ENCODE measurements around the gene SUFU. TPM values are rescaled to one million over a fixed set of nuclear protein-coding genes. Genes with fewer than 3 reads are reported as not detected.

SUFU gene
- total RNA-seq, 1 donor from 2014 or later, result 9.9 TPM

GRCh38 chr10:102634686-102635085 is 130.9 kb downstream of the SUFU start:
- no peaks in the 10 kb centered on the region for H3K36me3 Mint-ChIP-seq (ENCODE audit: low read depth)
- peaks cover 43% of the 10 kb centered on the region for H3K4me1 Mint-ChIP-seq
- peak overlapping the region; percentile 43 for H3K27ac Mint-ChIP-seq
- intact Hi-C loops (cut with micrococcal nuclease), result no loop called here
- no peak overlapping the region for H3K4me3 Mint-ChIP-seq
- H3K27me3 Mint-ChIP-seq, result no peaks in the 10 kb centered on the region
- no peaks in the 10 kb centered on the region for H3K9me3 Mint-ChIP-seq
- DNase-seq, result no peak

- no peaks in the 10 kb centered on the region for H3K9me3 Mint-ChIP-seq
- H3K27ac Mint-ChIP-seq, result peak overlapping the region; percentile 68
- H3K36me3 Mint-ChIP-seq (ENCODE audit: low read depth), result no peaks in the 10 kb centered on the region
- DNase-seq, result peak; percentile 77
- H3K27me3 Mint-ChIP-seq, result no peaks in the 10 kb centered on the region
- peak overlapping the region; percentile 3 for H3K4me3 Mint-ChIP-seq
- H3K4me1 Mint-ChIP-seq, result peaks cover 43% of the 10 kb centered on the region
- intact Hi-C loops (cut with micrococcal nuclease), result no loop called here
These were observed 131.6 kb downstream of the SUFU start for GRCh38 chr10:102635377-102635776.

GRCh38 chr10:102639537-102639936 is 135.8 kb downstream of the SUFU start:
- no peak for DNase-seq
- Mint-ChIP-seq H3K4me3 (no peak overlapping the region), H3K27me3 (no peaks in the 10 kb centered on the region), H3K4me1 (peaks cover 25% of the 10 kb centered on the region), H3K36me3 (ENCODE audit: low read depth) (peaks cover under 1% of the 10 kb centered on the region), H3K9me3 (no peaks in the 10 kb centered on the region), H3K27ac (no peak overlapping the region)
- intact Hi-C loops (cut with micrococcal nuclease), result no loop called here

- Mint-ChIP-seq H3K27me3 (no peaks in the 10 kb centered on the region), H3K4me1 (peaks cover 15% of the 10 kb centered on the region), H3K4me3 (peak overlapping the region; percentile 92), H3K9me3 (no peaks in the 10 kb centered on the region), H3K27ac (peak overlapping the region; percentile 92), H3K36me3 (ENCODE audit: low read depth) (peaks cover 16% of the 10 kb centered on the region)
- no peak for DNase-seq
- intact Hi-C loops (cut with micrococcal nuclease), result loop anchor here (5.0 to 10.0 kb wide), 3 partner anchors 207 to 726 kb away; partner anchors contain the start of genes CUEDC2, NOLC1 and TAF5
These were observed 137.6 kb downstream of the SUFU start for GRCh38 chr10:102641402-102641801.

GRCh38 chr10:102641880-102642735 is 138.3 kb downstream of the SUFU start:
- H3K27me3 Mint-ChIP-seq, result no peaks in the 10 kb centered on the region
- H3K36me3 Mint-ChIP-seq (ENCODE audit: low read depth), result peaks cover 22% of the 10 kb centered on the region
- peak overlapping the region; percentile 92 for H3K4me3 Mint-ChIP-seq
- DNase-seq, result peak; percentile 99
- H3K4me1 Mint-ChIP-seq, result peaks cover 18% of the 10 kb centered on the region
- intact Hi-C loops (cut with micrococcal nuclease), result loop anchor here (1.0 to 10.0 kb wide), 6 partner anchors 72 to 725 kb away; partner anchors contain the start of genes ACTR1A, ARL3, CUEDC2 and NOLC1
- no peaks in the 10 kb centered on the region for H3K9me3 Mint-ChIP-seq
- peak overlapping the region; percentile 92 for H3K27ac Mint-ChIP-seq

- Mint-ChIP-seq H3K4me1 (peaks cover 25% of the 10 kb centered on the region), H3K36me3 (ENCODE audit: low read depth) (peaks cover 23% of the 10 kb centered on the region), H3K27me3 (no peaks in the 10 kb centered on the region), H3K9me3 (no peaks in the 10 kb centered on the region), H3K27ac (peak overlapping the region; percentile 92), H3K4me3 (peak overlapping the region; percentile 88)
- intact Hi-C loops (cut with micrococcal nuclease), result loop anchor here (1.0 to 10.0 kb wide), 6 partner anchors 71 to 724 kb away; partner anchors contain the start of genes ACTR1A, ARL3, CUEDC2 and NOLC1
- DNase-seq, result peak; percentile 76
These were observed 139.1 kb downstream of the SUFU start for GRCh38 chr10:102642736-102643335.

- no peaks in the 10 kb centered on the region for H3K9me3 Mint-ChIP-seq
- intact Hi-C loops (cut with micrococcal nuclease), result loop anchor here (5.0 to 10.0 kb wide), 3 partner anchors 209 to 724 kb away; partner anchors contain the start of genes CUEDC2, NOLC1 and TAF5
These were observed 139.7 kb downstream of the SUFU start for GRCh38 chr10:102643336-102644065.

GRCh38 chr10:102644066-102644645 is 140.4 kb downstream of the SUFU start, which contains the start of gene TRIM8:
Gene TRIM8 (plus strand): TSS chr10:102644479. CDS start chr10:102644618, 139 bp downstream.
- Mint-ChIP-seq H3K27ac (peak within 1 kb of the TSS; percentile 99), H3K36me3 (ENCODE audit: low read depth) (peaks cover 31% of the 10 kb centered on the region), H3K9me3 (no peaks in the 10 kb centered on the region), H3K4me1 (peaks cover 36% of the 10 kb centered on the region), H3K4me3 (peak within 1 kb of the TSS; percentile 96), H3K27me3 (no peaks in the 10 kb centered on the region)
- intact Hi-C loops (cut with micrococcal nuclease), result loop anchor here (5.0 to 10.0 kb wide), 3 partner anchors 209 to 723 kb away; partner anchors contain the start of genes CUEDC2, NOLC1 and TAF5
- peak; percentile 90 for DNase-seq

More at GRCh38 chr10:102643336-102644065, 139.7 kb downstream of the SUFU start:
- no peaks in the 10 kb centered on the region for H3K27me3 Mint-ChIP-seq
- H3K4me3 Mint-ChIP-seq, result peak overlapping the region; percentile 88
- H3K27ac Mint-ChIP-seq, result peak overlapping the region; percentile 92
- peaks cover 30% of the 10 kb centered on the region for H3K4me1 Mint-ChIP-seq
- peaks cover 28% of the 10 kb centered on the region for H3K36me3 Mint-ChIP-seq (ENCODE audit: low read depth)
- peak; percentile 80 for DNase-seq

GRCh38 chr10:102644646-102645387 is 141.0 kb downstream of the SUFU start:
- Mint-ChIP-seq H3K36me3 (ENCODE audit: low read depth) (peaks cover 32% of the 10 kb centered on the region), H3K27ac (peak overlapping the region; percentile 99), H3K27me3 (no peaks in the 10 kb centered on the region), H3K4me3 (peak overlapping the region; percentile 96), H3K4me1 (peaks cover 40% of the 10 kb centered on the region), H3K9me3 (no peaks in the 10 kb centered on the region)
- peak; percentile 93 for DNase-seq
- intact Hi-C loops (cut with micrococcal nuclease), result loop anchor here (5.0 to 10.0 kb wide), 5 partner anchors 193 to 828 kb away; partner anchors contain the start of genes C10orf95, CUEDC2, NOLC1 and OGA

- DNase-seq, result peak; percentile 83
- peaks cover 32% of the 10 kb centered on the region for H3K36me3 Mint-ChIP-seq (ENCODE audit: low read depth)
- no peaks in the 10 kb centered on the region for H3K27me3 Mint-ChIP-seq
- H3K4me3 Mint-ChIP-seq, result peak overlapping the region; percentile 96
- H3K9me3 Mint-ChIP-seq, result no peaks in the 10 kb centered on the region
- H3K27ac Mint-ChIP-seq, result peak overlapping the region; percentile 99
- H3K4me1 Mint-ChIP-seq, result peaks cover 43% of the 10 kb centered on the region
- intact Hi-C loops (cut with micrococcal nuclease), result loop anchor here (5.0 to 10.0 kb wide), 4 partner anchors 193 to 828 kb away; partner anchors contain the start of genes C10orf95, CUEDC2, NOLC1 and OGA
These were observed 141.6 kb downstream of the SUFU start for GRCh38 chr10:102645388-102645740.

GRCh38 chr10:102645741-102646609 is 142.2 kb downstream of the SUFU start:
- Mint-ChIP-seq H3K4me3 (peak overlapping the region; percentile 96), H3K4me1 (peaks cover 49% of the 10 kb centered on the region), H3K36me3 (ENCODE audit: low read depth) (peaks cover 32% of the 10 kb centered on the region), H3K27ac (peak overlapping the region; percentile 99), H3K27me3 (no peaks in the 10 kb centered on the region), H3K9me3 (no peaks in the 10 kb centered on the region)
- DNase-seq, result peak; percentile 91
- intact Hi-C loops (cut with micrococcal nuclease), result loop anchor here (1.0 to 10.0 kb wide), 9 partner anchors 15 to 829 kb away; partner anchors contain the start of genes ACTR1A, ARL3, C10orf95 and CUEDC2
